Heart left ventricle (tissue), 16 donors: ENCODE data around the gene PANK1. TPM values are rescaled to one million over a fixed set of nuclear protein-coding genes. Genes with fewer than 3 reads are reported as not detected.

Source experiments
- ATAC-seq, 4 donors: fragments of 200-7000 bp; cut with Tn5 transposase; one replicate each; pipeline ENCODE4 v1.9.1; 2020 to 2022; ENCODE audit warnings: moderate library complexity in 4 of 4, mild to moderate bottlenecking in 3 of 4, moderate number of reproducible peaks in 1 of 4
- DNase-seq, 5 donors: peaks; one replicate each; pipeline ENCODE4 v3.0.0-alpha.2; 2020
- H3K27ac ChIP-seq, 12 donors: fragments of 200-600 bp; sonication (generic) in 4 of 12; one replicate each; pipeline versions ENCODE4 v1.5.0 to v1.8.0; 2016 to 2022; ENCODE audit warnings: mild to moderate bottlenecking in 2 of 12
- H3K27me3 ChIP-seq, 9 donors: fragments of 200-600 bp; sonication (generic) in 2 of 9; one replicate each; pipeline versions ENCODE4 v1.5.1 to v1.8.0; 2016 to 2022; ENCODE audit warnings: mild to moderate bottlenecking in 3 of 9
- H3K36me3 ChIP-seq, 9 donors: fragments of 200-600 bp; sonication (generic) in 2 of 9; one replicate each; pipeline versions ENCODE4 v1.5.0 to v1.8.0; 2018 to 2022; ENCODE audit warnings: mild to moderate bottlenecking in 2 of 9
- H3K4me1 ChIP-seq, 12 donors: fragments of 200-600 bp; sonication (generic) in 4 of 12; one replicate each; pipeline versions ENCODE4 v1.5.0 to v1.8.0; 2016 to 2022; ENCODE audit warnings: mild to moderate bottlenecking in 3 of 12
- H3K4me3 ChIP-seq, 12 donors: fragments of 200-600 bp; sonication (generic) in 4 of 12; one replicate each; pipeline versions ENCODE4 v1.5.0 to v1.8.0; 2017 to 2022; ENCODE audit warnings: mild to moderate bottlenecking in 9 of 12, moderate library complexity in 4 of 12
- H3K9me3 ChIP-seq, 12 donors: fragments of 200-600 bp; sonication (generic) in 4 of 12; one replicate each; pipeline versions ENCODE4 v1.5.0 to v1.8.0; 2016 to 2022; ENCODE audit warnings: mild to moderate bottlenecking in 1 of 12
- CTCF ChIP-seq, 12 donors: fragments of 200-600 bp; sonication (generic) in 4 of 12; IDR thresholded peaks; one replicate each; pipeline versions ENCODE4 v1.5.0 to v1.8.0; 2018 to 2022; ENCODE audit warnings: antibody characterized with exemption in 12 of 12, mild to moderate bottlenecking in 5 of 12
- POLR2A ChIP-seq, 2 donors: fragments of 450-650 bp; IDR thresholded peaks; one replicate each; pipeline ENCODE4 v1.6.1; 2017; ENCODE audit warnings: antibody characterized with exemption in 2 of 2, mild to moderate bottlenecking in 2 of 2, moderate library complexity in 2 of 2
- WGBS, 4 donors: extraction: QIAGEN DNeasy Blood & Tissue Kit in 2 of 4; methylation state at CpG; one replicate each; pipeline versions ENCODE4 v1.1.5 to v1.1.7; 2013 to 2018; 5-methylcytosine and 5-hydroxymethylcytosine counted together
- intact Hi-C, 10 donors: fragments of 100-400 bp; cut with DNase I; formaldehyde crosslinking; loops; one replicate each; pipeline versions ENCODE4 v1.11.1 to v1.14.2; 2022
- polyA plus RNA-seq, 2 donors: library from polyadenylated mRNA; stranded (reverse); fragments of 200-250 nt; gene quantifications; one replicate each; pipeline ENCODE4 v1.2.3, GENCODE V29; 2013
- total RNA-seq, 9 donors: library from RNA; depleted of rRNA in 2 of 9; stranded (reverse); fragments of >200 nt in 2 of 9; fragmentation: NEBNext Ultra II Directional in 3 of 9; extraction: Animal tissue kit (Norgen Biotek cat#: 25700) in 3 of 9; gene quantifications; one replicate each; pipeline versions ENCODE4 v1.1.0 to v1.2.4, GENCODE V29; 2016 to 2023
- donor health status: ischemic (EF 13 %, LVEDD 7.1; RV severe dilation, severe dysfunction).
- donor health status: healthy with polysubstance abuse.
- donor health status: DM: no; HTN: yes; CAD: no.
- donor health status: DM: no; HTN: no; CAD: no.
- donor health status: ischemic (EF 25% LVEDD 6.9; RV normal size, moderate dysfunction).
- donor health status: ischemic (EF 25% LVEDD 5.7; RV mildly dilated, moderate dysfunction).
- donor health status: healthy.
- donor health status: DM: yes; HTN: yes; CAD: no.
- donor health status: ischemic (EF 35%, LVEDD 5.7; RV mildly dilated, moderate dysfunction).
- donor health status: nonischemic (EF 11% LVEDD 7.7; RV severe dilation, severe dysfunction).
- donor health status: DM: yes; HTN: yes; CAD: no.
- donor health status: PGD.
- donor health status: ischemic (EF 29% LVEDD 5.4; RV normal size, mild dysfunction).
- donor health status: nonischemic (EF 23%, LVEDD 6.1; RV moderate dilation, normal function).

The PANK1 gene
- total and polyA plus RNA-seq, 11 donors: 3.6 to 24.7 (median 17.4) TPM

- no peak overlapping the region for H3K4me3 ChIP-seq
- no peaks in the 10 kb centered on the region for H3K27me3 ChIP-seq
- no peaks in the 10 kb centered on the region for H3K9me3 ChIP-seq
- no peak for DNase-seq
- TF ChIP-seq CTCF (IDR thresholded peaks at IDR 0.05): no peak
- TF ChIP-seq POLR2A (IDR thresholded peaks at IDR 0.05): no peak
- intact Hi-C loops: loop anchor here in 5 of 10 donors (5.0 kb wide), 3 partner anchors 48 to 57 kb away; partner anchors contain the start of gene KIF20B (in 3 of the 5)
- H3K4me1 ChIP-seq: peaks cover 0 to 24% (median 7%) of the 10 kb centered on the region in 12 donors
- H3K36me3 ChIP-seq: no peaks in the 10 kb centered on the region
- H3K27ac ChIP-seq: no peak overlapping the region
- ATAC-seq: no peak
- 92 to 98% (median 97%) methylated on average over 1 of the region's 1 CpG for WGBS, 4 donors
Observed at GRCh38 chr10:89649051-89649450, 4.0 kb upstream of the PANK1 start.

- peak; percentile 21 to 38 (median 30) for ATAC-seq
- intact Hi-C loops: loop anchor here in 5 of 10 donors (5.0 kb wide), 3 partner anchors 49 to 56 kb away; partner anchors contain the start of gene KIF20B (in 3 of the 5)
- no peaks in the 10 kb centered on the region for H3K27me3 ChIP-seq
Observed at GRCh38 chr10:89648074-89648473, 3.0 kb upstream of the PANK1 start.

GRCh38 chr10:89646889-89647657 lies 2.0 kb upstream of the PANK1 start:
- 87 to 92% (median 88%) methylated on average over 5 of the region's 5 CpGs for WGBS, 4 donors
- peaks cover 0 to 27% (median 12%) of the 10 kb centered on the region in 12 donors for H3K4me1 ChIP-seq

More at GRCh38 chr10:89648074-89648473, 3.0 kb upstream of the PANK1 start:
- peak in 2 of 5 donors; percentile 54 to 56 for DNase-seq
- TF ChIP-seq CTCF (IDR thresholded peaks at IDR 0.05) (no peak), POLR2A (IDR thresholded peaks at IDR 0.05) (no peak)
- no peaks in the 10 kb centered on the region for H3K9me3 ChIP-seq
- H3K27ac ChIP-seq: peak overlapping the region in 9 of 12 donors; percentile 6 to 93 (median 60)
- H3K4me3 ChIP-seq: no peak overlapping the region
- no peaks in the 10 kb centered on the region for H3K36me3 ChIP-seq
- peaks cover 0 to 27% (median 9%) of the 10 kb centered on the region in 12 donors for H3K4me1 ChIP-seq
- 50 to 73% (median 65%) methylated on average over 3 of the region's 3 CpGs for WGBS, 4 donors

More at GRCh38 chr10:89646889-89647657, 2.0 kb upstream of the PANK1 start:
- H3K36me3 ChIP-seq: no peaks in the 10 kb centered on the region
- no peak for TF ChIP-seq POLR2A (IDR thresholded peaks at IDR 0.05)
- TF ChIP-seq CTCF (IDR thresholded peaks at IDR 0.05): no peak
- no peaks in the 10 kb centered on the region for H3K9me3 ChIP-seq
- ATAC-seq: no peak
- no peak for DNase-seq
- intact Hi-C loops: loop anchor here in 5 of 10 donors (5.0 kb wide), 3 partner anchors 50 to 55 kb away; partner anchors contain the start of gene KIF20B (in 3 of the 5)
- peak overlapping the region in 10 of 12 donors; percentile 7 to 99 (median 94) for H3K27ac ChIP-seq
- no peak overlapping the region for H3K4me3 ChIP-seq
- no peaks in the 10 kb centered on the region for H3K27me3 ChIP-seq
